GM12878 (cell line): ENCODE data around the gene SETD4. TPM values are rescaled to one million over a fixed set of nuclear protein-coding genes. Genes with fewer than 3 reads are reported as not detected.

Experiments
- ATAC-seq: fragments of 200-7000 bp; cut with Tn5 transposase; 3 replicates; pipeline ENCODE4 v1.9.1; 2020; ENCODE audit warnings: mild to moderate bottlenecking, moderate library complexity
- BruUV-seq: library from RNA; stranded (reverse); fragments of 400-500 nt; replicated peaks from 2 replicates; lab custom pipeline; 2021; lab: Mats Ljungman, UMichigan
- CTCF ChIA-PET: fragments of 300-600 bp; sonication (Branson Sonifier 250); formaldehyde crosslinking; extraction: SDS; loops from one replicate; lab custom pipeline; 2021; ENCODE audit warnings: inconsistent platforms; lab: Yijun Ruan, JAX
- POLR2A ChIA-PET: fragments of 350-600 bp; formaldehyde crosslinking; extraction: SDS; loops from one replicate; lab custom pipeline; 2021; ENCODE audit warnings: inconsistent platforms; lab: Charles Lee
- RAD21 ChIA-PET: fragments of 300-600 bp; sonication (Branson Sonifier 250); formaldehyde crosslinking; loops from one replicate; lab custom pipeline; 2023; ENCODE audit warnings: antibody characterized with exemption; ENCODE audit not compliant: unreplicated experiment; lab: Charles Lee
- SMC1A ChIA-PET: fragments of 300-600 bp; sonication (Branson Sonifier 250); formaldehyde crosslinking; loops from one replicate; lab custom pipeline; 2023; ENCODE audit not compliant: unreplicated experiment, uncharacterized antibody; lab: Charles Lee
- DNase-seq: peaks from one replicate; pipeline ENCODE4 v3.0.0-alpha.2; 2011; ENCODE audit warnings: low read depth, low spot score
- FAIRE-seq: peaks from 3 replicates; lab custom pipeline; 2011; peaks lifted over from hg19 to GRCh38; lab: Jason Lieb, UNC
- H2AFZ ChIP-seq: 2 replicates; pipeline ENCODE4 v1.6.0; 2011; ENCODE audit warnings: low read depth, low read length, control low read depth; ENCODE audit not compliant: control insufficient read depth
- H3K27ac ChIP-seq: 2 replicates; pipeline ENCODE4 v1.5.1; 2011; ENCODE audit warnings: control low read depth; ENCODE audit not compliant: control insufficient read depth, insufficient read depth
- H3K27me3 ChIP-seq, 2 experiments: replicated peaks in 1 of 2; 2 replicates each; pipeline versions ENCODE4 v1.6.0 to v1.6.1; 2011; ENCODE audit warnings: low read length in 1 of 2; ENCODE audit not compliant: control insufficient read depth in 2 of 2, insufficient read depth in 2 of 2
- H3K36me3 ChIP-seq, 2 experiments: 2 replicates each; pipeline ENCODE4 v1.5.1; 2011; ENCODE audit warnings: low read length in 1 of 2; ENCODE audit not compliant: control insufficient read depth in 2 of 2, insufficient read depth in 2 of 2
- H3K4me1 ChIP-seq: 2 replicates; pipeline ENCODE4 v1.6.1; 2011; ENCODE audit warnings: mild to moderate bottlenecking, low read length, moderate library complexity, mixed read lengths; ENCODE audit not compliant: control insufficient read depth, insufficient read depth
- H3K4me2 ChIP-seq: 2 replicates; pipeline ENCODE4 v1.6.0; 2011; ENCODE audit warnings: control low read depth; ENCODE audit not compliant: control insufficient read depth, insufficient read depth
- H3K4me3 ChIP-seq: fragments of 200-600 bp; sonication (generic); 2 replicates; pipeline ENCODE4 v1.5.1; 2016
- H3K79me2 ChIP-seq: 2 replicates; pipeline ENCODE4 v1.6.0; 2011; ENCODE audit warnings: low read length; ENCODE audit not compliant: control insufficient read depth, insufficient read depth
- H3K9ac ChIP-seq: 2 replicates; pipeline ENCODE4 v1.8.0; 2011; ENCODE audit warnings: low read length, control low read depth, mixed read lengths; ENCODE audit not compliant: control insufficient read depth, insufficient read depth
- H3K9me3 ChIP-seq: replicated peaks from 3 replicates; pipeline ENCODE4 v1.5.1; 2011; ENCODE audit warnings: mild to moderate bottlenecking, low read length; ENCODE audit not compliant: control insufficient read depth, insufficient read depth
- H4K20me1 ChIP-seq: 2 replicates; pipeline ENCODE4 v1.6.0; 2011; ENCODE audit not compliant: control insufficient read depth, insufficient read depth
- BHLHE40 ChIP-seq, 2 experiments: fragments of 450-650 bp in 1 of 2; IDR thresholded peaks; 2 replicates each; pipeline ENCODE4 v1.6.1; 2011 to 2017; ENCODE audit warnings: low read depth in 2 of 2, borderline replicate concordance in 1 of 2, improper control_type of control experiment in 1 of 2, low read length in 1 of 2, mild to moderate bottlenecking in 1 of 2
- EGR1 ChIP-seq, 2 experiments: IDR thresholded peaks; 1 replicate in 1 of 2; 2 replicates in 1 of 2; pipeline ENCODE4 v1.6.1; 2011 to 2012; ENCODE audit warnings: low read depth in 2 of 2, low read length in 2 of 2, borderline replicate concordance in 1 of 2, mild to moderate bottlenecking in 1 of 2, moderate library complexity in 1 of 2
- IRF4 ChIP-seq: IDR thresholded peaks from 2 replicates; pipeline ENCODE4 v1.6.1; 2011; ENCODE audit warnings: low read depth, low read length
- IRF5 ChIP-seq: fragments of 450-650 bp; IDR thresholded peaks from 2 replicates; pipeline ENCODE4 v1.6.1; 2017; ENCODE audit warnings: borderline replicate concordance
- JUND ChIP-seq: IDR thresholded peaks from 2 replicates; pipeline ENCODE4 v1.6.1; 2012; ENCODE audit warnings: low read depth, mild to moderate bottlenecking, low read length, improper control_type of control experiment, moderate library complexity
- MTA3 ChIP-seq: IDR thresholded peaks from 2 replicates; pipeline ENCODE4 v1.6.1; 2012; ENCODE audit warnings: low read length, inconsistent platforms, borderline replicate concordance
- NR2C1 ChIP-seq: fragments of 450-650 bp; IDR thresholded peaks from 2 replicates; pipeline ENCODE4 v1.6.1; 2017; ENCODE audit warnings: antibody characterized with exemption, mild to moderate bottlenecking, moderate library complexity
- RAD51 ChIP-seq: fragments of 450-650 bp; IDR thresholded peaks from 2 replicates; pipeline ENCODE4 v1.6.1; 2016; ENCODE audit warnings: moderate library complexity, mild to moderate bottlenecking, inconsistent platforms
- RB1 ChIP-seq: fragments of 450-650 bp; formaldehyde crosslinking; IDR thresholded peaks from 2 replicates; pipeline ENCODE4 v1.6.1; 2017; ENCODE audit warnings: mild to moderate bottlenecking, borderline replicate concordance
- SIX5 ChIP-seq: IDR thresholded peaks from 2 replicates; pipeline ENCODE4 v1.6.1; 2011; ENCODE audit warnings: mild to moderate bottlenecking, low read depth, low read length, moderate library complexity; ENCODE audit not compliant: severe bottlenecking
- SMC3 ChIP-seq: IDR thresholded peaks from 2 replicates; pipeline ENCODE4 v1.6.1; 2011; ENCODE audit warnings: low read length, improper control_type of control experiment, borderline replicate concordance
- SPI1 ChIP-seq: IDR thresholded peaks from 2 replicates; pipeline ENCODE4 v1.6.1; 2011; ENCODE audit warnings: low read depth, mild to moderate bottlenecking, low read length, moderate library complexity, borderline replicate concordance; ENCODE audit not compliant: insufficient read depth
- STAT1 ChIP-seq: fragments of 450-650 bp; conservative IDR thresholded peaks from 2 replicates; pipeline ENCODE4 v1.6.1; 2014; ENCODE audit warnings: antibody characterized with exemption, mild to moderate bottlenecking
- TCF7 ChIP-seq: IDR thresholded peaks from 2 replicates; pipeline ENCODE4 v1.6.1; 2014; ENCODE audit warnings: antibody characterized with exemption, borderline replicate concordance
- WRNIP1 ChIP-seq: IDR thresholded peaks from 2 replicates; pipeline ENCODE4 v1.6.1; 2011; ENCODE audit warnings: low read depth, low read length, improper control_type of control experiment, borderline replicate concordance
- ZBTB33 ChIP-seq: fragments of 450-650 bp; IDR thresholded peaks from 2 replicates; pipeline ENCODE4 v1.6.1; 2017; ENCODE audit warnings: mild to moderate bottlenecking
- WGBS: methylation state at CpG from one replicate; pipeline ENCODE4 v1.1.6; 2016; ENCODE audit warnings: low lambda C conversion rate; ENCODE audit not compliant: insufficient replicate concordance, insufficient coverage; ENCODE audit errors: missing lambda C conversion rate; 5-methylcytosine and 5-hydroxymethylcytosine counted together
- in situ Hi-C: fragments of 300-500 bp; cut with MboI; formaldehyde crosslinking; loops from 9 replicates; pipeline ENCODE4 v1.14.3; 2018; ENCODE audit warnings: mixed read lengths
- intact Hi-C: fragments of 100-400 bp; cut with micrococcal nuclease; formaldehyde crosslinking; loops from one replicate; pipeline ENCODE4 v1.14.2; 2022; ENCODE audit not compliant: unreplicated experiment
- polyA plus RNA-seq, 11 experiments: library from polyadenylated mRNA; depleted of rRNA in 4 of 11; unstranded in 6 of 11; stranded (reverse) in 5 of 11; fragments of >200 nt; fragmentation: Nextera tagmentation in 4 of 11; fragmentation: Illumina TruSeq in 1 of 11; extraction: Ambion mirVana in 4 of 11; extraction: Trizol in 1 of 11; gene quantifications; 1 replicate in 1 of 11; 2 replicates in 10 of 11; pipeline versions ENCODE4 v1.2.1 to v1.2.3, GENCODE V29; 2011 to 2016; ENCODE audit warnings: inconsistent platforms in 2 of 11, missing spikeins in 2 of 11, low read depth in 1 of 11
- total RNA-seq, 4 experiments: library from RNA; depleted of rRNA in 3 of 4; stranded (reverse); fragments of >200 nt in 3 of 4; fragmentation: Illumina TruSeq in 1 of 4; extraction: Trizol in 1 of 4; gene quantifications; 2 replicates each; pipeline versions ENCODE4 v1.2.1 to v1.2.3, GENCODE V29; 2013 to 2021

Gene SETD4
- total and polyA plus RNA-seq, 10 of the 15 experiments (the other 5 are each of a cell fraction or from before 2014, with no cell fraction given) = 10.3 to 37.0 (median 18.6) TPM

- H4K20me1 ChIP-seq = no peaks in the 10 kb centered on the region
- DNase-seq (no peak), FAIRE-seq (no peak), ATAC-seq (no peak)
- ChIA-PET RAD21 (no interaction called here), POLR2A (no interaction called here), CTCF (interaction anchor here (0.9 kb wide), 1 partner anchor 47 kb away, joined by 3 read pairs; no protein-coding TSS in a partner anchor), SMC1A (interaction anchor here (0.8 to 1.3 kb wide), 2 partner anchors 12 to 26 kb away, joined by 3 read pairs; no protein-coding TSS in a partner anchor)
- TF ChIP-seq RB1 = no peak
- TF ChIP-seq STAT1 = no peak
- TF ChIP-seq SIX5 = no peak
- no peak for TF ChIP-seq SPI1
- WGBS = 88% methylated on average over 5 of the region's 5 CpGs
- H3K36me3 ChIP-seq = peaks cover 0 to 3% of the 10 kb centered on the region in 2 experiments; a peak in 1 of 4 replicates
- peaks cover 20% of the 10 kb centered on the region for H3K4me1 ChIP-seq
- no peak overlapping the region for H3K4me3 ChIP-seq
- H3K4me2 ChIP-seq = no peak overlapping the region
- in situ Hi-C loops (no loop called here), intact Hi-C loops (no loop called here)
- H2AFZ ChIP-seq = no peak overlapping the region
- H3K9ac ChIP-seq = no peak overlapping the region
- no peaks in the 10 kb centered on the region; the same call in 2 of the 3 replicates for H3K9me3 ChIP-seq
- no peaks in the 10 kb centered on the region for H3K27me3 ChIP-seq
- H3K79me2 ChIP-seq = no peaks in the 10 kb centered on the region
- no TSS peak for BruUV-seq
- H3K27ac ChIP-seq = no peak overlapping the region
Measured at GRCh38 chr21:36075953-36076352, 15.6 kb upstream of the SETD4 start.

DNA sequence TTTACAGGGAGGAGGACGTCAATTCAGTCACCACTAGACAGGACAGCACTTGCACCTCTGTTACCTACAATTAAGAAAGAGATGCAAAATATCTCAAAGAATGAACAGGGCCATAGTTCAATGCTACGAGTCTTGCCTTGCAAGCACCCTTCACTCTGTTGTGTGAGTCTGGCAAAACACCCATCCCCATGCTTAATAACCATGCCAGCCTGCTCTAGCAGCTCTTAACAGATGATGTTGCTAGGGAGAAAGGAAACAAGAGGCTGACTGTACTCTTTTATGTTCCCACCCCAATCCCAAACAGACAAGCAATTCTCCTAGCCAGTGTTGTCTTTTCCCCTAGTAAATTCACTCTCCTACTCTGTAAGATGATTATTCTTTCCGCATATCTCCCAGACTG is 14.8 kb upstream of the SETD4 start:
- ATAC-seq = no peak
- no peak for DNase-seq
- no peak overlapping the region for H3K4me2 ChIP-seq
- no peak overlapping the region for H3K9ac ChIP-seq
- H3K27ac ChIP-seq = no peak overlapping the region
- no peaks in the 10 kb centered on the region for H3K27me3 ChIP-seq
- peaks cover 22% of the 10 kb centered on the region for H3K4me1 ChIP-seq
- H3K36me3 ChIP-seq = peaks cover 0 to 3% of the 10 kb centered on the region in 2 experiments; a peak in 1 of 4 replicates
- in situ Hi-C loops = no loop called here
- H3K4me3 ChIP-seq = no peak overlapping the region
- ChIA-PET RAD21 (no interaction called here), CTCF (interaction anchor here (0.9 kb wide), 1 partner anchor 38 kb away, joined by 3 read pairs; no protein-coding TSS in a partner anchor), SMC1A (no interaction called here), POLR2A (no interaction called here)
- WGBS = 63% methylated on average over 3 of the region's 3 CpGs
- no peak for FAIRE-seq
- no TSS peak for BruUV-seq
- H4K20me1 ChIP-seq = no peaks in the 10 kb centered on the region
- intact Hi-C loops = no loop called here
- no peaks in the 10 kb centered on the region; the same call in 2 of the 3 replicates for H3K9me3 ChIP-seq
- peaks cover 2% of the 10 kb centered on the region; the same call in 1 of the 2 replicates for H3K79me2 ChIP-seq
- no peak overlapping the region for H2AFZ ChIP-seq
- TF ChIP-seq BHLHE40 (IDR thresholded peaks at IDR 0.05; ENCODE audit: borderline replicate concordance in 1 of 2, low read depth in 2 of 2, low read length in 1 of 2) (no peak), IRF4 (no peak), NR2C1 (no peak), IRF5 (no peak), MTA3 (no peak), EGR1 (IDR thresholded peaks at IDR 0.05; ENCODE audit: borderline replicate concordance in 1 of 2, low read depth in 2 of 2, low read length in 2 of 2) (no peak), TCF7 (no peak), RAD51 (no peak), JUND (no peak), SMC3 (no peak), ZBTB33 (no peak), WRNIP1 (no peak)
